C4-2B (cell line): Measurements from ENCODE around the gene CUL9.

Experiments
- H3K27ac ChIP-seq: fragments of 450-650 bp; 2 replicates; pipeline ENCODE4 v1.5.1; 2017
- ZFX ChIP-seq: fragments of 450-650 bp; IDR thresholded peaks from 2 replicates; pipeline ENCODE4 v1.6.1; 2017
- TF ChIP-seq, protein P1 (sequence below): fragments of 450-650 bp; conservative IDR thresholded peaks from 2 replicates; pipeline ENCODE4 v1.5.1; 2017; ENCODE audit warnings: mild to moderate bottlenecking

The CUL9 gene

DNA sequence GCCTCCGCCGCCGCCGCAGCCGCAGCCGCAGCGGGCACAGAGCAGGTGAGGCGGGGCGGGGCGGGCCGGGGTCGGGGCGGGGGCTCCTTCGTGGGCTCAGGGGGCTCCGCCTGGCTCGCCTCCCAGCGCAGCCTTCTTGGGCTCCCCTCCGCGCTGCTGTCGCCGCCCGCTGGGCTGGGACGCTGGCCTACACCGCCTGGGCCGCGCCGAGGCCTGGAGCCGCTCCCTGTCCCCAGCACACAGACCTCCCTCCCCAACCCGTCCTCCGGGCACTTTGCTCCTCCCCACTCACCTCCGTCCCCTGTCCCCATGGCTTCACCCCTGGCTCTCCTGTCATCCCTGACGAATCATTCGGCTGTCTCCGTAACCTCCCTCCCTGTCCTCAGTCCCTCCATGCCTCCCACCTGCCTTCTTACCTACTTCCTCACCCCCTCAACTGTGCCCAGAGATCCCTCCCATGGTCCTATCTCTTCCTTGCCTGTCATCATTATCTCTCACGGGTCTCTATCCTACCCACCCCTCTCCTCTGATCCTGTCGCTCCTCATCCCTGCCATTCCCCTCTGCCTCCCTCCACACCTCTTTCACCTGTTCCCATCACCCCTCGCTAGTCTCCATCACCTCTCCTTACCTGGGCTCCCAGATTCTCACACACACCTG, 61.8 kb downstream of the CUL9 start:
- H3K27ac ChIP-seq: no peak overlapping the region
- no peak for TF ChIP-seq ZFX
- TF ChIP-seq, protein P1, sequence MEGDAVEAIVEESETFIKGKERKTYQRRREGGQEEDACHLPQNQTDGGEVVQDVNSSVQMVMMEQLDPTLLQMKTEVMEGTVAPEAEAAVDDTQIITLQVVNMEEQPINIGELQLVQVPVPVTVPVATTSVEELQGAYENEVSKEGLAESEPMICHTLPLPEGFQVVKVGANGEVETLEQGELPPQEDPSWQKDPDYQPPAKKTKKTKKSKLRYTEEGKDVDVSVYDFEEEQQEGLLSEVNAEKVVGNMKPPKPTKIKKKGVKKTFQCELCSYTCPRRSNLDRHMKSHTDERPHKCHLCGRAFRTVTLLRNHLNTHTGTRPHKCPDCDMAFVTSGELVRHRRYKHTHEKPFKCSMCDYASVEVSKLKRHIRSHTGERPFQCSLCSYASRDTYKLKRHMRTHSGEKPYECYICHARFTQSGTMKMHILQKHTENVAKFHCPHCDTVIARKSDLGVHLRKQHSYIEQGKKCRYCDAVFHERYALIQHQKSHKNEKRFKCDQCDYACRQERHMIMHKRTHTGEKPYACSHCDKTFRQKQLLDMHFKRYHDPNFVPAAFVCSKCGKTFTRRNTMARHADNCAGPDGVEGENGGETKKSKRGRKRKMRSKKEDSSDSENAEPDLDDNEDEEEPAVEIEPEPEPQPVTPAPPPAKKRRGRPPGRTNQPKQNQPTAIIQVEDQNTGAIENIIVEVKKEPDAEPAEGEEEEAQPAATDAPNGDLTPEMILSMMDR: no peak

DNA sequence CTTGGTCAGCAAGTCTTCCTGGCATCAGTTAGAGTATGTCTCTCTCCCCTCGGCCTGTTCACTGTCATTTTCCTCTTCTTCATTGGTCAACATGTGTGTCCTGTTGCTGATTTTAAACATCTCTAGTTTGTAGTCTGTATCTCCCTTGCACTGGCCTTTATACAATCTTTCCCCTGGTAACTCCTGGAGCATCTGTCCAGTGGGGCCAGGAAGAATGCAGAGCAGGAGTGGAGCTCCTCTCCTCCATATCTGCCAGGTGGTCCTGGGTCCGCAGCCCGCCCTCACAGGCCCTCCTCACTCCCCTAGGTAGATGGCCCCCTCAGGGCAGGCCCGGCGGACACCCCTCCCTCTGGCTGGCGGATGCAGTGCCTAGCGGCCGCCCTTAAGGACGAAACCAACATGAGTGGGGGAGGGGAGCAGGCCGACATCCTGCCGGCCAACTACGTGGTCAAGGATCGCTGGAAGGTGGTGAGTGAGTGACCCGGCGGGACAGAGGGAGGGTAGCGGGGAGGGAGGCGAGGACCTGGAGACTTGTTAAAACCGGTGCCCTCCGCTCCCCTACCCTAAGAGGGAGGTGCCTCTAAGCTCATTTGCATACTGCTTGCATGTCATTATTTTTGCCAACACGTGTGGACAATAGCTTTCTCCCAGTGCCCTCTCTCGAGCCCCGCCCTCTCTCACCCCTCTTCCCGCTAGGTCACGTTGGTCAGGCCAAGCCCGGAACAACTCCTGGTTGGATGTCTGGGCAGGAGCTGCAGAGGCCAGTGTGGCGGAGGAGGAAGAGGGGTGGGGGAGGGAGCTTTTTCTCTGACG, 64.5 kb downstream of the CUL9 start:
- H3K27ac ChIP-seq: no peak overlapping the region; the same call in 1 of the 2 replicates
- no peak for TF ChIP-seq ZFX
- TF ChIP-seq, protein P1: no peak

DNA sequence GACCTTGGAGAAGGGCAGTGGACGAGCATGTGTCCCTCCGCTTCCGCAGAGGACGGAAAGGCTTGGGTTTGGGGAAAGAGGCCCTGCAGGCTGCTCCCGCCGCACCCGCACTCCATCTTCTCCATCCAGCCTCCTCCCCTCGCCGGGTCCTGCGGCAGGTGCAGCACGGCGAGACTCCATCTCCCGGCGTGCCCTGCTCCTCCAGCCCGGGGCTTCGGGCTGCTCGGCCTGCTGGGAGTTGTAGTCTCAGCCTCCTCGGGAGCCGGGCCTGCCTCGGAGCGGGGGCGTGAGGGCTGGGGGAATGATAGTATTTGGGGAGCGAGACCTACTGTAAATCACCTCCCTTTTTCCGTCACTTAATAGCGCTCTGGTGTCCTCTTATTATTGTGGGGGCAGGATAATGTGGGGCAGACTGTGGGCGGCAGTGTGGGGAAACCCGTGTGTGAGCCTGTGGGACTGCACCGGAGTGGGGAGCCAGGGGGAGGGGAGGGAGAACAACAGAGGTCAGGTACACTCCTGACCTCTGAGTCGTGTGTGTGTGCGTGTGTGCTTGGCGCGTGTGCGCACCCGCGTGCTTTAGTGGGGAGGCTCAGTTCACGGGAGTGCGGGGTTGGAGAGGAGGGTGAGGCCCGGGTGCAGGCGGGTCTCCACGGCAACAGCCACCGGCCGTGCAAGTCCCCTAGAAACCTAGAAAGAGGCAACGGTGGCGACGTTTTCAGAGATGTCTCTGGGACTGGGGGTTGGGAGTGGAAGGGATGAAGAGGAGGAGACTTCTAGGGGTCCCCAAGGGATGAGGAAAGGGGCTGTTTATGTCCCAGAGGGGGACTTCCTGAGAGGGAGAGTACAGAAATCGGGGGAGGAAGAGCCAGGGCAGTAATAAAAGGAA, 65.4 kb downstream of the CUL9 start:
- TF ChIP-seq ZFX: no peak
- TF ChIP-seq, protein P1: no peak
- H3K27ac ChIP-seq: no peak overlapping the region; the same call in 1 of the 2 replicates

DNA sequence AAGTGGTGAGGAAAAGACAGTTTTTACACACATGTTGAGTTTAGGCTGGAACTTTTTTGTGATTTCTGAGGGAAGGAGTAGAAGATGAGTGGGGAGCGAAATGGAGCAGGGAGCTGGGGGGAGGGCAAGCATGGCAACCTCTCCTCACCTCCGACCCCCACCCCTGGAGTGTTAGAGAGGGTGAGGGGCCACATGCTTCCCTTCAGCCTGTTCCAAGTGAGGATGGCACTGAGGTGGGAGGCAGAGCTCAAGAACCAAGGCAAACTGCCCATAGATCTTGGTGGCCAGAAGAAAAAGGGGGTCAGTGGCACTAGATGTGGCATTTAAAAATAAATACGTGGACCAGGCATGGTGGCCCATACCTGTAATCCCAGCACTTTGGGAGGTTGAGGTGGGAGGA, 66.1 kb downstream of the CUL9 start:
- no peak overlapping the region for H3K27ac ChIP-seq
- TF ChIP-seq ZFX: no peak
- TF ChIP-seq, protein P1: no peak

DNA sequence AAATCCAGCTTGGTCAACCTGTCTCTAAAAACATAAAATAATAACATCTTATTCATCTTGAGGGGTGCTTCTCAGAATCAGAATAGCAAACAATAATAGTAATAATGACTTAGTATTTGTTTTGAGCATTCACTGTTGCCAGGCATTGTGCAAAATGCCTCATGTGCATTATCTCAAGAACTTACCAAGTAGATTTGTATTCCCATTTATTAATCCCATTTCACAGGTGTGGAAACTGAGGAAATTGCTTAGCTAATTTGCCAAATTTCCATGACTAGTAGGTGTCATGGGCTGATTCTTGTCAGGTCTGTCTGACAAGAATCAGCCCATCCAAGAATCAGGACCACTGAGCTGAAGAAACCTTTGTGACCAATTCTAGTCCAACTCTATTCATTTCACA, 66.8 kb downstream of the CUL9 start:
- TF ChIP-seq, protein P1: no peak
- no peak for TF ChIP-seq ZFX
- H3K27ac ChIP-seq: no peak overlapping the region

DNA sequence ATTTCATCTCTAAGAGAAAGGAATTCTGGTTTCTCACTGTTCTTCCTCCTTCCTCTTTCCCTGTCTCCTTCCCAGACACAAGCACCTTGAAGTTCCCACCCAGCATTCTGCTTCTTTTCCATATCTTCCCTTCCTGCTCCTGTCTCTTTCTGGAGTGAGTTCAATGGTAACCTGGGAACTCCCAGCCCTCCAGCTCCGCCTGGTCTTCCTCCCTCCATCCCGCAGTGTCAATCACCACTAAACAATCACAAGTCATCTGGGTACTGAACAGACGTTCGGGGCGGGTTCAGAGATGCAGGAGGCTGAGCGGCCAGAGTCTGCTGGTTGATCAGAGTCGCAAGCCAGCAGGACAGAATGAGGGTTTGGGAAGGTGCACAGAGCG, 69.0 kb downstream of the CUL9 start:
- TF ChIP-seq ZFX: no peak
- TF ChIP-seq, protein P1: no peak

More for the DNA sequence above, 69.0 kb downstream of the CUL9 start:
- no peak overlapping the region for H3K27ac ChIP-seq
